NCI-H226 (cell line): ENCODE data around the gene FKBP15.
"Not testable (repeated sequence)": the region's sequence is repeated elsewhere in the genome, so short reads cannot be mapped to it uniquely, and the experiment has no call there.

ENCODE experiments used
- DNase-seq: peaks from one replicate; pipeline ENCODE4 v3.0.0-alpha.2; 2015

The FKBP15 gene

DNA sequence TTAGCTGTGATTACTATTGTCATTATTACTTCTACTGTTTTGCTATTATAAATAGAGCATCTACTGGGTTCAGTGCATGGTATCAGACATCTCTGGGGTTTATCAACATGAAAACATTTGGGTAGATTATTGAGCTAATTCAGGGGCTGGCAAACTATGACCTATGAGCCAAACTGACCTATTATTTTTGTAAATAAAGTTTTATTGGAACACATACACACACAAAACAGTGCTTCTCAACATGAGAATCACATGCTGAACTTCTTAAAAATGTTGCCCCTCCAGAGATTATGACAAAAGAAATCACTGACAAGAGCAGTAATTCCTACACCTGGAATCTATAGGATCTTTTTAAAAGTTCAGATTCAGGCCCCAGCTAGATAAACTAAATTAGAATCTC lies 39.9 kb downstream of the FKBP15 start:
- no peak for DNase-seq

DNA sequence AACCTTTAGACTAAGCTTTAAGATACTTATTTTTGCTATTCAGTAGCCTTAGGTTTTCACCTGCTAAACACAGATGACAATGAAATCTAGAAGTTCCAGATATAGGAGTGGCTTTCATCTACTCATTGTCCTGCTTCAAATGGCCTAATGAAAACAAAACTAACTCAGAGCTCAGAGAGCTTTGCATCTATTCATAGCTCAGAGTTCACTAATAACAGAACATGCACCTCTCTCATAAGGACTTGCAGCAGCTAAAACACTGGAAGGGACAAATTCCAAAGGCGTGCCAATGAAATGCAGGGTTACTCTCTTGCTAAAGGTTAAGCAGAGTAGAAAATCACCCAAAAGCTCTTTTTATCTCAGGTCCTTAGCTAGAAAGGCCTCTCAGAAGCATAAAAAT lies 41.2 kb downstream of the FKBP15 start:
- DNase-seq = no peak

DNA sequence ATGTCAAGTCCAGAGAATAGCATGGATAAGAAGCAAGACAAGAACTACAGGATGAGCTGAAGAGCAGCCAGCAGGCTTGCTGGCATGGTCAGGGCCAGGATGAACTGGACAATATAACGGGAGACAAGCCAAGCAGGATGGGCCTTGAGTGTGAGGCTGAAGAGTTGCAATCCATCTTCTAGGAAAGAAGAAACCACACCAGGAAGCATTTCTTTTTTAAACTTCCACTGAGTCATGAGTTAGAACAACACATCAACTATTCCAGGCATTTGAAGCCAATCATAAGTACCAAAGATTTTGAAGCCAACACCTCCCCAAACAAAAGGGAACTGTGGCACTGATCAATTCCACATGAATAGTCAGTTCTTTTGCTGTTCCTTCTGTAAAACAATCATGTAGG lies 43.0 kb downstream of the FKBP15 start:
- DNase-seq = peak; percentile 25

DNA sequence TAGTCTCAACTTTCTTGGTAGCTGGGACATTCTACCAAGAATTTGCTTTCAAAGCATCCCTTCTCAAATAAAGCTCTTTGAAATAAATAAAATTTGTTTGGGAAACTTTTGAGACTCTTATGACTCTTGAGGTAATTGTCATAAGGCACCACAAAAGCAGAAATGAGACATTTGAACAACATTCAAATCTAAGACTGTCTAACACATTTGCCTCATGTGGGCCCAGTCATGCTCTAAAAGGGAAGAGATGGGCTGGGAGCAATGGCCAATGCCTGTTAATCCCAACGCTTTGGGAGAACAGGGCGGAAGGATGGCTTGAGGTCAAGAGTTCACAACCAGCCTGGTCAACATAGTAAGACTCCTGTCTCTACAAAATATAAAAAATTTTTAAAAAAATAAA lies 43.8 kb downstream of the FKBP15 start:
- DNase-seq = no peak

DNA sequence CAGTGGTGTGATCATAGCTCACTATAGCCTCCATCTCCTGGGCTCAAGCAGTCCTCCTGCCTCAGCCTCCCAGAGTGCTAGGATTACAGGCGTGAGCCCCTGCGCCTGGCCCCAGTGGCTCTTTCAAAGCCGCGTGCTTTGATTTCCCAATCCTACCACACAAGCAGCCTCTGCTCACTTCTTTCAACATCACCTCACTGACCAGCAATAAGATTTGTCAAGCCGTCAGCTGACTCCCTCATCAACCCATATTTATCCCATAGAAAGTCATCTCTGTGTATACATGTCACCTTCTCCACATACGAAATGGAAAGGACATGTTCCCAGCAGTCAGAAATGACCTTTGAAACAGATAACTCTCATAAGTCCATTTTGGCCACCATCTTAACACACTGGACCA lies 44.3 kb downstream of the FKBP15 start:
- DNase-seq = no peak

DNA sequence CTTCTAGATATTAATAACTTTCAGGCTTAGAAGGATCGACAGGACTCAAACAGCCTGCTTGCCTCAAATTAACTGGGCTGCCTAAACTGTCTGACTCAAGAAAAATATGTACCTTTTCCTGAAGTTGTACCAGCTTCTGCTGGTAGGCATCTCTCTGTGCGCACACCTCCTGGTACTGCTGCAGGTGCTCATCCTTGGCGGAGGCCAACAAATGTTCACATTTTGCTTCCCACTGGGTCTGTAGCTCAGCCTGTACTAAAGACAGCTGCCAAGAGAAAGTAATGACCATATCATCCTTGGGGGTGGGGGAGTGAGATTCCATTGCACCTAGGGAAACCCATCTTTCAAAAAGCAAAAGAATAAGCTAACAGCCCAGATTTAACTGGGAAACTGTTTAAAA lies 47.7 kb downstream of the FKBP15 start:
- DNase-seq = no peak

DNA sequence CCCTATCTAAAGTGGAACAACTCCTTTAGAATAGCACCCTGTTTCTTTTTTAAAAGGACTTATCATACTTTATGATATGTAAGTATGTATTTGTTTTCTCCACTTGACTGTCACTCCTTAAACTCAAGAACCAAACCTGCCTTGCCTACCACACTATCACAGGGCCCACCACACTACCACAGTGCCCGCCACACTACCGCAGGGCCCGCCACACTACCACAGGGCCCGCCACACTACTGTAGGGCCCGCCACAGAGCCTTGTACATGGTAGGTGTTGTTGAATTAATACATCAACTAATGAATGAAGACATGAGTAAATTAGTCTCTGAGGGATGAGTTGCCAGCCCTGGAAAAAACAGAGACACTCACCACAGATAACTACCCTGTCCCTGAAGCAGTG lies 52.3 kb downstream of the FKBP15 start:
- no peak for DNase-seq

DNA sequence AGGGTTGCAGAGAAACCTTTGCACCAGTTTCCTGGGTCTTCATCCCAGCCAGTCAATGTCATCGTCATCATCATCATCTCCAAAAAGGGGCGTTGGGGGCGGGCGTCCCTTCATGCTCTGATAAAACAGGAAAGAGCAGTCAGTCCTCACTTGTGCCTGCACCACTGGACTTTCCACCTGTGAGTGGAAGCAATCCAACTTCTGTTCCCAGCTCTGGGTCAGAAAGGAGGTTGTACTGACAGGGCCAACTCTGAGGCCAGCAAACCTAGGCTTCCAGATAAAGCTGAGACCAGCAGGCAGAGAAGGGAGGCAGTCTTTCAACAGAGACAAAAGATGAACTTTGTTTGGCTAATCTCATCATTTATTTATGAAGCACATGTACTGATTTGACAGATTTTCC lies 55.0 kb downstream of the FKBP15 start:
- no peak for DNase-seq

DNA sequence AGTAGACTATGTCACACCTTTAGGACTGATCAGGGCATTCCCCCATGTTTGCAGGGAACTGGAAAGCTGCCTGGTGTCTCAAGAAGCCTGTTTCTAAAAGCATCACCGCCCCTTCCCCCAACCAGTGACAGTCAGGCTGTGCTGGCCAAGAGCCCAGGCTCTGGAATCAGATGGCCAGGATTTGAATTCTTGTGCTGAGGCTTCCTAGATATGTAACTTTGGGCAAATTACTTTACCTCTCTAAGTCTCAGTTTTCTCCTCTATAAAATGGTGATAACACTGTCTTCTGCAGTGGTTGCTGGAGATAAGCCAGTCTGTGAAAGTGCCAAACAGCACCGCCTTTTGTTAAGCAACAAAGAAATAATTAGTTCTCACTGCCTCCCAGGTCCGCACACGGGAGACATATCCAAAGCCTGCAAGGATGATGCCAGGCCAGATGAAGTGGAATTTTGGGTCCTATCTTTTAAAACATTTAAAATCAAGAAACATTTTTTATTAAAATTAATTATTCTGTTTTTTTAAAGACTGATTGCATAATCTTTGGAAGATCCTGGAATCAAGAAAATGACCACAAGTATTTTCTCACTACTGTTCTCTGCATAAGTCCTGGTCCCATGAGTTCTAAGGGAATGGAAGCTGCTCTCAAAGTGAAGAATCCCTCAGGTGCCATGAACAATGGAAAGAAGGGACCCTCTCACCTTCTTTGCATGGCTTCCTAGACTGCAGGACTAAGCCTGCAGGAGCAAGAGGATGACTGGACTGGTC lies 56.4 kb downstream of the FKBP15 start:
- no peak for DNase-seq

DNA sequence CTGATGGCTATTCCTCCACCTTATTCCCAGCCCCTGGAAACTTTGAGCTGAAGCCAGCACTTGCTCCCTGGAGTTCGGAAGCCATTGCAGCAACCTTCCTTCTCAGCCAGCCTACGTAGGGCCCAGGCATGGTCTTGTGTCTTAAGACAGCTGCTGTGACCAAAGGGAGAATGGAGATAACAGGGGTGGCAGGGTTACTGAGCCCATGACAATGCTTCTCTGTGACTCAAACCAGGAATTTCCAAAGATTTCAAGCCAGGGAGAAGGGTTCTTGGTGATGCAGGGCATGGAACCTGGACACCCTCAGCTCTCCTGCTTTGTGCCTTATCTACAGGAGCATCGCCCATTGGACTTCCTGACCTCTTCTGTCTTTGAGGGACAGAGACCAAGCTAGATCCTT lies 58.1 kb downstream of the FKBP15 start:
- DNase-seq = no peak

DNA sequence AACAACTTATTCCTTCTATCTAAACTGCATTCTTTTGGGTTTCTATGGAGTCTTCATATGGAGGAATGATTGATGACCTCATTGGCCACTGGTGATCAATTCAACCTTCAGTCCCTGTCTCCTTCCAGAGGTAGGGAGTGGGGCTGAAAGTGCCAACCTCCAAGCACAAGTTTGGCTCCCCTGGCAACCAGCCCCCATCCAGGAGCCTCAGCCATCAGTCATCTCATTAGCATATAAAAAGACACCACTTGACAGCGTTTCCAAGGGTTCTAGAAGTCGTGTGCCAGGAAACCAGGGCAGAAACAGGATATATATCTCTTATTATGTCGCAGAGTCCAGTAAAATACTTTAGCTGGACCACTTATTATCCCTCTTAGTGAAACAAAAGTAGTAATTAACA lies 60.5 kb downstream of the FKBP15 start:
- no peak for DNase-seq

DNA sequence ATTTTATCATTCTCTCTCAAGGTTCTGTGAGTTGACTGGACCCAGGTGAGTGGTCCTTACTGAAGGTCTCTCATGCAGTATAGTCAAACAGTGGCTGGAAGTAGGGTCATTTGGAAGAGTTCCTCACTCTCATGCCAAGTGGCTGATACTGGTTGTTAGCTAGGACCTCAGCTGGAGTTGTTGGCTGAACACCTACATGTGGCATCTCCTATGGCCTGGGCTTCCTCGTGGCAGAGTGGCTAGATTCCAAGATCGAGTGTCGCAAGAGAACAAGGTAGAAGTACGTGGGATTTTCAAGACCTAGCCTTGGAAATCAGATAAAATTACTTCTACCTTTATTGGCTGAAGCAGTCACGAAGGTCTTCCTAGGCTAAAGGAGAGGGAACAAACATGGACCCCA lies 62.6 kb downstream of the FKBP15 start:
- no peak for DNase-seq

DNA sequence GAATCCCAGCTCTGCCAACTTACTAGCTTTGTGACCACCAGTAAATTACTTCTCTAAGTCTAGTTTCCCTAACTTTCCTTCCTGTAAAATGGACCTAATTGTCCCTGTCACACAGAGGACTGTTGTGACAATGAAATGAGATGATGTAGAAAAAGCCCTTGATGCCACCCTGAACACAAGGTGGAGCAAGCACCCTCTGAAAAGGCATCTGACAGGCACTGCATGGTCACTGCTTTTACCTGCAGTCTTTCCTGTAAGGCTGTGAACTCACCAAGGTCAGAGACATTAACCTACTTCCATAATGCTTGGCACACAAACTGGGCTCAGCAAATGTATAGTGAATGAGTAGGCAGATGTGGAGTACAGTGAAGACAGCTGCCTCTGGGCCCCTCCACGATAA lies 64.2 kb downstream of the FKBP15 start:
- no peak for DNase-seq

DNA sequence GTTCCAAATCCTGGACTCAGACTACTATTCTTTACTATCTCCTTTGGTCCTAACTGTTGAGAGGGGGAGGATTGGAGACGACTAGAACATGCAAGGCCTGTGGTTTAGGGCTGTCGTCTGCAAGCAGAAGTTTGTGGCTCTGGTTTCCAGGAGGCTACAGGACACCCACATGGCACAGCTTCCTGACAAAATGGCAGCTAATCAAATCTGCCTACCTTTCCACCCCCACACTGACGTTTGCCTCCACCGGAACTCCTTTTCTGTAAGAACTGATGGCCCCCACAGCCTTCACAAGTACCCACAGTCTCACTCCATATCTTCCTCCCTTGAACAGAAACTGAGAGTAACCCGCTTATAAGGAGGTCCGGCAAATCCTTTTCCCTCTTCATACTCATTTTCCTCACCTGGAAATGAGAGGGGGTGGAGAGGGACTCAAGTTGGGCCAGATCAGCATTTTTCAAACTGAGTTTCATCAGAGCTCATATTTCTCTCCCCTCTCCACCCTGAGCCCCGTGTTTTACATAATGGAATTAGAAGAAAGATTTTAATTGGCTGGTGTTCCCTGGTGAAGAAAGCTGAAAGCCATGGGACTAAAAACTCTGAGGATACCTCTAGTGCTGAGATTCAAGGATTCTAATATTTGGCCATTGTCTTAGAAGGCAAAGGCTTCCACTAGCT lies 65.0 kb downstream of the FKBP15 start:
- DNase-seq = no peak

DNA sequence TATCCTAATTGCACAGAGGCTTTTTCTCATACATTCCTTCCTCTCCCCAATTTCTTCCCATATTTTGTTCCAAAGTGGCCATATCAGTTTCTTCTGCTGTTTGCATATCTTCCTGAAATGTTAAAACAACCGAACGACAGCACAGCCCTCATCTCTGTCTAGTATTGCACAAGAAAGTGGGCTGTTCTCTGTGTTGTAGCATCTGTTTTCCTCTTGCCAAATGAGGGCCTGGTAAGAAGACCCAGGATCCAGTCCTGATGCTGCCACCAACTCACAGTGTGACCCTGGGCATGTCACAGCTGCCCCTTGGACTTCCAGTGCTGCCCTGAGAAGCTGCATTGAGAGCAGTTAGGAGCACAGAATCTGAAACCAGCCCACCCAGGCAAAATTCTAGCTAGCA lies 66.1 kb downstream of the FKBP15 start:
- DNase-seq = no peak

DNA sequence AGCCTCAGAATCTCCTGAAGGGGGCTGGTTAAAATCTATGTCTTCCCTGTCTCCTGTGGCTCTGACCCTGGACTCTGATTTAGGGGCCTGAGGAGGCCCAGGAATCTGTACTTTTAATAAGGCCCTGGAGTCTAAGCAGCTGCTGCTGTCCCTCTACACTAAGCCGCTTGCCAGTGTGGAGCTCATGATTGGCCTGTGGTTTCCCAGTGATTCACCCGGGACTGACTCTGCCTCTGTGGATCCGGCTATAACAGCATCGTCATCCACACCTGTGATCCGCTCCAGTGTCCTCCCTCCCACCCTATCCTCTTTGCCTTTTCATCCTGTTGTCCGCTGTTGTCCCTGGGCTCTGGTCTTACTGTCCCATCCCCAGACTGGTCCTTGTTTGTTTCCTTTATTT lies 66.6 kb downstream of the FKBP15 start:
- DNase-seq = no peak

DNA sequence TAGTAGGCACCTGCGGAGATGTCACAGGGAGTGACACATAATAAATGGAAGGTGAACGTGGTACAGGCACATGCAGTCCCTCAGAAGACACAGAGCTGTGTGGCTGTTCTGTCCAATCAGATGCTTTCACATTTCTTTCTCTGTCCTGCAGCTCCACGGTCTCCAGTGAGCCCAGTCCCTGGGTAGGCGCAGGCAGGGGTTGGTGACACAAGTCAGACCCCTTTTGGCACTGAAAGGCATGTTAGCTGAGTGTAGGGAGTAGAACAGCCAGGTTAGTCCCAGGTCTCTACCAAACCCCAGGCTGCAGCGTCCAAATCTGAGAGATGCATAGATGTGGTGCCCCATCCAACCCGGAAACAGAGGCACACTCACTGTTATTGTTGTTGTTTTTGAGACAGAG lies 67.5 kb downstream of the FKBP15 start:
- no peak for DNase-seq

DNA sequence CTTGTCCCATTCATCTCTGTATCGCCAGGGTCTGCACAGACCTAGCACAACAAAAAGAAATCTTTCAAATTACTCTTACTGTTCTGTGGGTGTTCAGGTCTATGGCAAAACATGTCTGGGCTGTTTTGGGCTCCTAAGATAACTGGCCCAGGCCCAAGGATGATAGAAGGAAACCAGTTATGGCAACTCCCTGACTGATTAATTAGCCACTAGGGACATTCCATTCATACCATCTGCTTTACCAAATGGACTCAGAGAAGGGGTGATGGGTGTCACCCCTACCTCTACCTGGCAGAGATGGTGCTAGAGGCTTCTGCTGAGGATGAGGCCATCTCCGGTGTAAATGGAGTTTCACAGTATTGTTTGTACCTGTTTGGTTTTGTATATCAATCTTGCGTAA lies 68.4 kb downstream of the FKBP15 start:
- DNase-seq = peak; percentile 18

DNA sequence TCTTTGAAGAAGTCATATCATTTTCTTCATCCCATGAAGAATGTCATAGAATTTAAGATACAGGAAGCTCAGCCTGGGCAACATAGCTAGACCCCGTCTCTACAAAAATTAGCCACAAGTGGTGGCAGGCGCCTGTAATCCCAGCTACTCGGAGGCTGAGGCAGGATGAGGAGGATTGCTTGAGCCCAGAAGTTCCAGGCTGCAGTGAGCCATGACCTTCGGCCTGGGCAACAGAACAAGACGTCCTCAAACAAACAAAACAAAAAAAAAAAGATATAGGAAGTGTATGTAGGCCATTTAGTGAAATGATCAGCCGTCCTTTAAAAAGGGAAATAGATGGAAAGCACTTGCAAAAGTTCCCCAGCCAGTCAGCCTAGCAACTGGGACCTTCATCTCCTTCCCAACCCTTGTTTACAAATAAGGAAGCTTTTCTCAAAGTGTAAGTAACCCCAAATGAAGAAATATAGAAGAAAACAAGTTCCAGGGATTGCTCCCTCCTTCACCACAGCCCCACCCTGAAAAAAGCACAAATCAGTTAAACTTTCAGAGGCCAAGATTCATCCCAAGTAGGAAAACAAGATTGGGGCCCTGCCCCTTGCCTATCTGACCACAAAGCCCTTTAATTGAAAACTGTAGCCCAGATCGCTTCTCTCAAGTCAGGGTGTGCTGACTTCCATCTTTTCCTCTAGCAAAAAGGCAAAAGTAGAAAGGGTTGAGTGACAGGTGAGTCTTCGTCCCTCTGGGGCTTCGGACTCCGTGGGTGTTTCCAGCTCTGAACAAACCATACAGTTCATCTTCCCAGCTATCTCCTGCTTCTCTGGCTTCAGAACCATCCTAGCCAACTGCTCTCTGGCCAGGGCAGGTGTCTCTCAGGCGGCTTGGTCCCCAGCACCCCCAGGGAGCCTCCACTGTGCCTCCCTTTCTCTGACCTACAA lies 69.1 kb downstream of the FKBP15 start:
- DNase-seq = no peak

DNA sequence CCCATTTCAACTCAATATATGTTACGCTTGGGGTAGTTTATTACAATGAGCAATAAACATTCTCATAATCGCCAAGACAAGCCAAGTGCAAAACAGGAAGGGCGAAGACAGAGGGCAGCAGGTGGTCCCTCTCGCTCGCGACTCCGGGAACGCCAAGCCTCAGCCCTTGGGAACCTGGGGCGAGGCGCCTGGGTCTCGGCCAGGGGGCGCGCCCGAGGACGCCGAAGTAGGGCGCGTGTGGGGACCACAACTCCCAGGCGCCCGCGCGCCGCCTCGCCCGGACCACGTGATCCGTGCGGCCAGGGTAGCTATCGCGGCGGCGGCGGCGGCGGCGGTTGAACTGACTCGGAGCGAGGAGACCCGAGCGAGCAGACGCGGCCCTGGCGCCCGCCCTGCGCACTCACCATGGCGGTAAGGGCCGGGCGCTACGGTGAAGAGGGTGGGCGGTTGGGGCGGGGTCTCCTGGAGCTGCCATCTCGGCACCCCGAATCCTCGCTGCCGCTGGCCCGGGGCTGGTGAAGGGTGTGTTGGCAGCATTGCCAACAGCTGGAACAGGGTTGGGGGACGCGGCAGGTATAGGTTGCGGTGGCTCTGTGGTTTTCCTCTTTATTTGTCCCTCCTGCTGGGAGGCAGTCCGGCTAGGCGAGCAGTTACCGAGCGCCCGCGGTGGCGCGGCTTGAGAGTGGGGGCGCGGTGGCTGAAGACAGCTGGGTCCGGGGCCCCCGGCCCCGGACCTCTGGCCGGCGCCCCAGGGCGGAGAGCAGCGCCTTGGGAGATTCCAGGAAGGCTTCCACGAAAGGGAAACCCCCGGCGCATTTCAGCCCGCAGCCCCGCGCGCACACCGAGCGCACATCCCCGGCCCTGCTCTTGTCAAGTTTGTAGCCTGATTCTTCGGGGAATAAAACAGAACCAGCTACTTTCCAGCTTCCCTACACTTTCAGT lies 70.1 kb downstream of the FKBP15 start, which contains the start of gene SLC31A2:
TSS of gene SLC31A2 (plus strand) at position 338 of the 942 bp plus-strand sequence. CDS start at position 406, 68 bp downstream.
- peak; percentile 75 for DNase-seq

DNA sequence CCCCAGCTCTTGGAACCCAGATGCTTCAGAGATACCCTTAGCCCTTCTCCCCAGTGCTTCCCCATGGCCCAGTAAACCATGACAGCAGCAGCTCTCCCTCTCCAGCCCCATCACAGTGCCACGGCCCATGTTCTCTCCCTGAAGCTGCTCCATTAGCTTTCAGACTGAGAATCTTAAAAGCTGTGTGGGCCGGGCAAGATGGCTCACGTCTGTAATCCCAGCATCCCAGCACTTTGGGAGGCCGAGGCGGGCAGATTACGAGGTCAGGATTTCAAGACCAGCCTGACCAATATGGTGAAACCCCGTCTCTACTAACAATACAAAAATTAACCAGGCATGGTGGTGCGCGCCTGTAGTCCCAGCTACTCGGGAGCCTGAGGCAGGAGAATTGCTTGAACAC lies 71.5 kb downstream of the FKBP15 start:
- not testable (repeated sequence) for DNase-seq

DNA sequence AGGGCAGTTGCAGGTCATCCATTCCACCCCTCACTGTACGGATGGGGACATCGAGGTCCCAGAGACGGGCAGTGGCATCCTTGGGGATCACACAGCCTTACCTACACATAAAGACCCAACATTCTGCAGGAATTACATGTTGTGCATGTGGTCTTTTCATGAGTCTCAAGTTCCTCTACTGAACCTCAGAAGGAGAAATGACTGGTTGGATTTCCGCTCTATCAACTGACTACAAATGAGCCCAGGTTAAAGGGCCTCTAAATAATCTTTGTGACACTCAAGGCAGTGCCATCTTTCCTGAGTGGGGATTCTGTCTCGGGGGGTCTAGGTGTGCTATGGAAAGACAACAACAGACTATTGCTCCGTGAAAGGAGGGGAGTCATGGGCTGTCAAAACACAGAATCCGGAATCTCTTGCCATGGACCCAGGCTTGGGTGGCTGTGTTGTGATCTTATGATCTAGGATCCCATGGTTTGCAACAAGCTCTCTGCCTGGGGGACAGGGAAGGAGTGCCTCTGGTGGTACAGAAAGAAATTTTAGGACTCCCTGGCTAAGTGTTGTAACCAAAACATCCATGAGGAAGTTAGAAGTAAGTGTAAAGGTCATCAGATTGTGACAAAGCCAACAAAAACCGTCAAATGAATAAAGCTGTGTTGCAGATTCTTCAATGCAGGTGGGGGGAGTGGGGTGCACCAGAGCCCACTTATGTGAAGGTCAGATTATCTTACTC lies 72.1 kb downstream of the FKBP15 start:
- no peak for DNase-seq
